Superior temporal gyrus (tissue), 1 donor: ENCODE measurements around the gene CD74.

Experiments used
- DNase-seq: peaks from one replicate; pipeline ENCODE4 v3.0.0-alpha.2; 2016; ENCODE audit errors: extremely low spot score

The CD74 gene

GRCh38 chr5:150397782-150398721 is 14.7 kb downstream of the CD74 start:
- no peak for DNase-seq

- no peak for DNase-seq
Observed at GRCh38 chr5:150397146-150397781, 15.4 kb downstream of the CD74 start.

DNA sequence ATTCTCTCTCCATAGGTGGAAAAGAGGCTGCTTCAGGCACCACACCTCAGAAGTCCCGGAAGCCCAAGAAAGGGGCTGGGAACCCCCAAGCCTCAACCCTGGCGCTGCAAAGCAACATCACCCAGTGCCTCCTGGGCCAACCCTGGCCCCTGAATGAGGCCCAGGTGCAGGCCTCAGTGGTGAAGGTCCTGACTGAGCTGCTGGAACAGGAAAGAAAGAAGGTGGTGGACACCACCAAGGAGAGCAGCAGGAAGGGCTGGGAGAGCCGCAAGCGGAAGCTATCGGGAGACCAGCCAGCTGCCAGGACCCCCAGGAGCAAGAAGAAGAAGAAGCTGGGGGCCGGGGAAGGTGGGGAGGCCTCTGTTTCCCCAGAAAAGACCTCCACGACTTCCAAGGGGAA is 16.4 kb downstream of the CD74 start:
- DNase-seq: no peak

DNA sequence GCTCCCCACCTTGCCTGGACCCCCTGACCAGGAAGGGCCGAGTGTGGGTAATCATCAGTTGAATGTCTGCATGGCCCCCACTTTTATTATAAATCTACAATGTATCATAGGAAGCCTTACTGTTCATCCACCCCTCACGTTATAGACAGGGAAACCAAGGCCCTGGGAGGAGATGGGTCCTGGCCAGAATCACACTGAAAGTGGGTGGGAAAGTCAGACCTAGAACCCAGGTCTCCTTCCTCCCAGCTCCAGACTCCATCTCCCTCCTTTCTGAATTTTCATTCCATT is 17.1 kb downstream of the CD74 start:
- DNase-seq: no peak

DNA sequence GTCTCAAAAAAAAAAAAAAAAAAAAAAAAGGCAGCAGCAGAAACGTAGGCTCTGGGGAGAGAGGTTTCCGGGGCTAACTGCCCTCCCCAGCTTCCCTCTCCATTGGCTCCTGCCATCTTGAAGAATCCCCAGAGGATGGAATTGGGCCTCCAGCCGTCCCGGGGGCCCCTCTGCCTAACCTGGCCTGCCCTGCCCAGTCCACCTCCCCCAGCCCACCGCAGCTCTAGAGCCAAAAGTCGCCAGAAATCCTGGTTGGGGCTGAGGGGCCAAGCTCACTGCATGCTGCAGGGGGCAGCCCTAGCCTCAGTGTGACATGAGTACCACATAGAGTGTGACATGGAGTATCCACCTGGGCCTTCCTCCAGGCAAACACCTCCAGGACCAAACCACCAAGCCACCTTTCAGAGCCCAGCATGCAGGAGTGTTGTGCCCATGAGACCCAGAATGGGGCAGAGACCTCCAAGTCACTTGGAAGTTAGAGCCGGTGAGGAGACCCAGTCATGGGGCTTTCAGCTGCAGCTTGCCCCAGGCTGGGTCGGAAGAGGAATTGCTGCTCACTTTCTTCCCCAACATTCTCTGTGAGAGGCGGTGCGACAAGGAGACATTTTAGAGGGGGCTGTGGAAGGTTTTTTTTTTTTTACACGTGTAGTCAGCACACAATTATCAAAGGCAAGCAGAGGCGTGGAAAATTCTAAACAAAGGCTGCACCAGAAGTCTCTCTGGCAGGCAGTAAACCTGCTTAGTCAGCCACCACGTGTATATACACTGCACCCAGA is 17.6 kb downstream of the CD74 start:
- no peak for DNase-seq

GRCh38 chr5:150394131-150394530 is 18.6 kb downstream of the CD74 start:
- DNase-seq: no peak

DNA sequence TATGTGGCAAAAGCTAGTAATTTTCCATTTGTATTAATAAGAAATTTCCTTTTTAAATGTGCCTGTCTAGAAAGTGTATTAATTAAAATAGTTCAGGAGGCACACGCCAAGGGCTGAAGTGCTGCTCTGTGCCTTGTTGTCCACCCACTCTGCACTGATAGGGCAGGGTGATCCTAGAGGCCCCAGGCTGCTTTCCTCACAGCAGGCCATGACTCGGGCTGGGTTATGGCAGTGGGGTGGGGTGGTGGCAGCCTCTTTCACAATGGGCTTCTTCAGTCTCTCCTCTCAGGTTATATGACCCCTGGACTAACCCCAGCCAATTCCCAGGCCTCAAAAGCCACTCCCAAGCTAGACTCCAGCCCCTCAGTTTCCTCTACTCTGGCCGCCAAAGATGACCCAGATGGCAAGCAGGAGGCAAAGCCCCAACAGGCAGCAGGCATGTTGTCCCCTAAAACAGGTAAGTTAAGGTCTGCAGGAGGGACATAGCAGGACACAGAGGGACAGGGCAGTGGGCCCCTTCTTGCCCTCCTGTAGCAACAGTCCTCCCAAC is 19.5 kb downstream of the CD74 start:
- no peak for DNase-seq

DNA sequence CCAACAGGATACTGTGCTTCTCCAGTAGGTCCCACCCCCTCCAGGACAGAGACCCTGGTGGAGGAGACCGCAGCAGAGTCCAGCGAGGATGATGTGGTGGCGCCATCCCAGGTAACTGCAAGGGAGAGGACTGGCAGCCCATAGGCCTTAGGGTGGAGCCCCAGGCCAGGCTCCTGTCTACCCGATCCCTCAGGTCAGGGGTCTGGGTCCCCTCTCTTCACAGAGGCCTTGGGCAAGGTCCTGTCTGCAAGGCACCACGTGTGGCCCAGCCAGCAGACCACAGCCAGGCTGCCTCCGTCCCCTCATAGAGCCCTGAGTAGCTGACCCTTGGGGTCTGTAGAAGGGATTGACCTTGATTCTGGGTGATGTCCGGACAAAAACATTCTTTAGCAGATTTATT is 20.0 kb downstream of the CD74 start:
- no peak for DNase-seq

DNA sequence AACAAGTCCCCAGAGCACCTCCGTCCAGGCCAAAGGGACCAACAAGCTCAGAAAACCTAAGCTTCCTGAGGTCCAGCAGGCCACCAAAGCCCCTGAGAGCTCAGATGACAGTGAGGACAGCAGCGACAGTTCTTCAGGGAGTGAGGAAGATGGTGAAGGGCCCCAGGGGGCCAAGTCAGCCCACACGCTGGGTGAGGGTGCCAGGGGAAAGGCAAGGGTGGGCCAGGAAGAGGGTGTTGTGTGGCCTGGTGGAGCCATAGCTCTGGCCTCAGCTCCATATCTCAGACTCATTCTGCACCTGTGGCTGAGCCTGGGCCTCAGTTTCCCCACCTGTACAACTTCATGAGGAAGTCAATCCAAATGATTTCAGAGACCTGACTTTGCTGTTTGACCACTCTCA is 20.7 kb downstream of the CD74 start:
- no peak for DNase-seq

GRCh38 chr5:150391064-150391834 is 21.5 kb downstream of the CD74 start:
- no peak for DNase-seq

- DNase-seq: no peak
Observed at GRCh38 chr5:150389531-150390266, 23.0 kb downstream of the CD74 start.

DNA sequence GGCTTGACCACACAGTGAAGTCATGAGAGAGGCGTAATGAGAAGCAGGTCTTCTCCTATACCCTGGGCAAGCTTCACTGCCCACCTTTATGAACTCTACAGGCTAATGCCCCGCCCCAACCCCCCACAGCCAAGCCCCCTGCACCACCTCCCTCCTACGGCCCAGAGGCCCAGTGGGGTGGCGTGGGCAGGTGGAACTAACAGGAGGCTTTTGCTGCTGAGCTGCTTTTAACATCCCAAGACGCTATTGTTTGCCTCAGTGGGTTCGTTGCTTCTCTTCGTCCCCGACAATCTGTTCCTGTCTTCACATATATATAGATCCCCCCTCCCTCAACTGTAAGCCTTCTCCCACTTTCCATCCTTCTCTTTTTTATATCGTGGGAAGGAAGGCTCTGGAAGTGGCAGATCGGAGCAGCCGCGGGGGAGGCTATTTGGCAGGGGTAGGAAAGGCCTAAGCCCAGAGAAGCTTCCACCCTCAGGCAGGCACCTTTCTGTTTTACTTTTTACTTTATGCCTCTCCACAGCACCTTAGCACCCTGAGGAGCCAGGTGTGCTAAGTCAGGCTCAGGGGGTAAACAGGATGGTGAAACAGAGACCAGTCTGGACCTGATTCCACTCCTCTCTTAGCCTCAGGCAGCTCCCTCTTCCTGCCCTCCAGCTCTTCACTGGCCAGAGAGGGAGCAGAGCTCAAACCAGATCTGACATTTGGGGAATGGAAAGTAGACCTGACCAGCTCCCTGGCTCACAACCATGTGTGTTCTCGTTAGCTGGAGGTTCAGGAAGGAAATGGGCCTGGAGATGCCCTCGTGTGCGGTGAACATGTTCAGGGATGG is 26.5 kb downstream of the CD74 start:
- DNase-seq: peak; percentile 40

- DNase-seq: no peak
Observed at GRCh38 chr5:150384701-150385100, 28.0 kb downstream of the CD74 start.

DNA sequence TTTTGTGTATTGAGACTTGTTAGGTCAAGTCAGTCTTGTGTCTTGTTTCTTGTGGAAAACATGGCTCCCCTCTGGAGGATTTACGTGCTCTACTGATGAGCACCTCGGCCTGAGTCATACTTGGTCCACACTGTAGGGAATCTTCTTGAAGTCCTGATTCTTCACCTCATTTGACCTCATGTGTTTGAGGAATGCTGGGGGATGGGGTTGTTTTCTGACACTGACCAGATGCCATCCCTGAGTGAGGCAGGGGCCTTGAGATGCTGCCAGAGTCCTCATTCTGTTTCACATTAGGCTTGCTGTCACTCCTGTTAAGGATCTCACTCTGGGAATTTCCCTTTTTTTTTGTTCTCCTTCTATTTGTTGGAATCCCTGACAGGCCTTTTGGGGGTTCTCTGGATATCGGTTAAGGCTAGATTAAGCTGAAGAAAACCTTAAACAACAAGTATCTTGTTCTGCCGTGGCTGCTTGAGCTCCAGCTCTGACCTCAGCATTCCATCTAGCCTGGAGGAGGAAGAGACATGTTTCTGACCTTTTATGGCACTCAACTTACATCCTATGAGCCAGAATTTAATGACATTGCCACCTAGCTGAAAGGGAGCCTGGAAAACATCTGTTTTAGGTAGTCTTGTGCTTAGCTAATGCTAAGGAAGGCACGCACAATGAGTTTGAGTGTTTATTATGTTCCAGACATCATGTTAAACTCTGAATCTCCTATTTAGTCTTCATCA is 34.6 kb downstream of the CD74 start:
- no peak for DNase-seq

DNA sequence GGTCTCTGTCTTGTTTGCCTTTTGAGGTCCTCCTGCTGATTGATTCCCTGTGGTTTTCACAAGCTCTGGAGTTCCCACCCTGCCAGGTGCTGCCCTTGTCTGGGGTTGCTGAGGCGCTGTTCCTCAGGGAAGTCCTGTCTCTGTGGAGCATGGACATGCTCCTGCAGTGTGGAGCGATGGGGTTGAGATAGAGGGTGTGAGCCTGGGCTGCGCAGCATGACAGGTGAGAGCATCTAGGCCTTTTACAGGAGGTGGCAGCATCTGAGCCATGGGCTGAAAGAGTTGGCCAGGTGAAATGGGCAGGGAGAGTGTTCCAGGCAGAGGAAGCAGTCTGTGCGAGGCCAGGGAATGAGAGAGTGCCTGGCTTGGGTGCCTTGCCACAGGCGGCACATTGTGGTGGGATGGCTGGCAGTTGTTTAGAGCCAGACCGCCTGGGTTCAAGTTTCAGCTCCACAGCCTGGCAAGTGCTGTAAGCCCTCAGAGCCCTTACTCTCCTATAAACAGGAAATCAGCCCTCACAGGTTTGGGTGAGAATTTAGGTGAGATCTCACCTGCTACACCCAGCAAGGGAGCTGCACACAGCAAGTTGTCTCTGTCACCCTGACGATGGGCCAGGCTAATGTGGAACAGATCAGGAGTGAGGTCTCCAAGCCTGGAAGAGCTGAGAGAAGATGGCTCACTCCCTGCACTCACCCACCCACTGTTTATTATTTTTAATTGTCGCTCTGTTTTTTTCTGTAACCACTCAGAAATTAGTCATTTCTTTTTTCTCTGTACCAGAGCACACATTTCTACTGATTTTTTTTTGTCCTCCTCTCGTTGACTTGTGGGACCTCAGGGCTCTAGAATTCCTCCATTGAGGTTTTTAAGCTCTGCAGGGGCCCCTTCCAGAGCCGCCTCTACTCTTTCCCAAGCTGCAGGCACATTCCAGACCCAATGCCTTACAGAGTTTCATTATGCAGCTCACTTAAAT is 35.6 kb downstream of the CD74 start:
- no peak for DNase-seq

DNA sequence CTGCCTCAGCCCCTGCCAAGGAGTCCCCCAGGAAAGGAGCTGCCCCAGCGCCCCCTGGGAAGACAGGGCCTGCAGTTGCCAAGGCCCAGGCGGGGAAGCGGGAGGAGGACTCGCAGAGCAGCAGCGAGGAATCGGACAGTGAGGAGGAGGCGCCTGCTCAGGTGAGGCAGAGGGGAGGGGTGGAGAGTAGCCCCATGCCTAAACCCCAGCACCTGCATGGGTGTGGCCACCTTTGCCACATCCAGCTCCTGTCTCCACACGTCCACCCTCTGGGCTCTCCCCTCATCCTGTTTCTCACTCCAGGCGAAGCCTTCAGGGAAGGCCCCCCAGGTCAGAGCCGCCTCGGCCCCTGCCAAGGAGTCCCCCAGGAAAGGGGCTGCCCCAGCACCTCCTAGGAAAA is 38.1 kb downstream of the CD74 start:
- no peak for DNase-seq

DNA sequence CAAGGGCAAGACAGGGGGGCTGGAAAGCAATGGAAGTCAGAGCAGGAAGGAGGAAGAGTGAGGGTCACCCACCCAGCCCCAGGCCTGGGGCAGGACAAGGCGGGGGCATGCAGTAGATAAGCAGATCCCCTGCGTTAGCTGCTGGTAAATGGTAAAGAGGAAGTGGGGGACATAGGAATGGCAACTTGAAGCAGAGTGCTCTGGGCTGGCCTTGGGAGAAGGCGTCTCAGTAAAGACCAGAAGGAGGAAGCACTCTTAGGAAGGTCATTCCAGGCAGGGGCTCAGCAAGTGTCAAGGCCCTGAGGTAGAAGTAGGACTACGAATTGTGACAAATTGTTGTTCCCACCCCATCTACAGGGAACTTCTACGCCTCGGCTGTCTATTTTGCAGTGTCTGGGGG is 40.1 kb downstream of the CD74 start:
- DNase-seq: no peak

DNA sequence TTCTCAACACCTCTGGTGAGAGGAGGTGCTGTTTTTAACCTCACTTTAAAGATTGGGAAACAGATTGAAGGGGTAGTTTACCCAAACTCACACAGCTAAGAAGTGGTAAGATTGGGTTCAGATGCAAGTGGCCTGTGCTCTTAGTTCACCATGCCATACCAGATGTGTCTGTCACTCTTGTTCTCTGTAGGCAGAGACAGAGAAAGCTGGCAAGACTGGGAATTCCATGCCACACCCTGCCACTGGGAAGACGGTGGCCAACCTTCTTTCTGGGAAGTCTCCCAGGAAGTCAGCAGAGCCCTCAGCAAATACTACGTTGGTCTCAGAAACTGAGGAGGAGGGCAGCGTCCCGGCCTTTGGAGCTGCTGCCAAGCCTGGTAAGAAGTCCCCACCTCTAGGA is 44.2 kb downstream of the CD74 start:
- no peak for DNase-seq
